AG04450 (cell line): ENCODE data around the gene ZNF175. TPM values are rescaled to one million over a fixed set of nuclear protein-coding genes. Genes with fewer than 3 reads are reported as not detected.

ENCODE experiments used
- CTCF ChIA-PET: fragments of 300-600, 350-600 bp; formaldehyde crosslinking; extraction: SDS; loops from one replicate; lab custom pipeline; 2022; ENCODE audit warnings: antibody characterized with exemption, inconsistent platforms; lab: Charles Lee
- POLR2A ChIA-PET: fragments of 350-600 bp; formaldehyde crosslinking; extraction: SDS; loops from one replicate; lab custom pipeline; 2021; ENCODE audit warnings: antibody characterized with exemption, inconsistent platforms; lab: Yijun Ruan, JAX
- DNase-seq: peaks from one replicate; pipeline ENCODE4 v3.0.0-alpha.2; 2011; ENCODE audit warnings: low read depth, low spot score
- H3K27ac ChIP-seq: one replicate; pipeline ENCODE4 v1.5.1; 2012; ENCODE audit warnings: low read depth, low read length, control low read depth
- H3K27me3 ChIP-seq: one replicate; pipeline ENCODE4 v1.6.0; 2012; ENCODE audit warnings: low read length; ENCODE audit not compliant: control insufficient read depth, insufficient read depth
- H3K4me3 ChIP-seq: 2 replicates; pipeline ENCODE4 v1.5.1; 2011; ENCODE audit warnings: mild to moderate bottlenecking, low read depth, low read length, control low read depth
- H3K9me3 ChIP-seq: 2 replicates; pipeline ENCODE4 v1.5.1; 2012; ENCODE audit warnings: low read length; ENCODE audit not compliant: control insufficient read depth, insufficient read depth
- CTCF ChIP-seq: IDR thresholded peaks from 2 replicates; pipeline ENCODE4 v1.5.1; 2011; ENCODE audit warnings: low read depth, low read length, control low read depth, inconsistent platforms
- polyA plus RNA-seq: library from polyadenylated mRNA; depleted of rRNA; stranded (reverse); fragments of >200 nt; gene quantifications from 2 replicates; pipeline ENCODE4 v1.2.3, GENCODE V29; 2011

Gene ZNF175
- polyA plus RNA-seq, 1 experiment: 6.4 TPM

GRCh38 chr19:51607077-51607476 is 36.0 kb downstream of the ZNF175 start:
- DNase-seq: no peak
- TF ChIP-seq CTCF: no peak
- H3K4me3 ChIP-seq: no peak overlapping the region
- H3K27ac ChIP-seq: no peak overlapping the region
- H3K9me3 ChIP-seq: no peaks in the 10 kb centered on the region; the same call in 1 of the 2 replicates
- CTCF ChIA-PET: interaction anchor here (0.9 to 3.5 kb wide), 3 partner anchors 44 to 53 kb away, joined by 3 to 23 read pairs (median 19); no protein-coding TSS in a partner anchor
- peaks cover 4% of the 10 kb centered on the region for H3K27me3 ChIP-seq
- POLR2A ChIA-PET: no interaction called here

- TF ChIP-seq CTCF: peak; percentile 84
- POLR2A ChIA-PET: no interaction called here
- peaks cover 4% of the 10 kb centered on the region for H3K27me3 ChIP-seq
- CTCF ChIA-PET: interaction anchor here (0.7 to 3.5 kb wide), 15 partner anchors 10 to 170 kb away, joined by 3 to 23 read pairs (median 4); partner anchors contain the start of gene FPR1
- peak; percentile 38 for DNase-seq
- no peaks in the 10 kb centered on the region for H3K9me3 ChIP-seq
- no peak overlapping the region for H3K27ac ChIP-seq
- no peak overlapping the region for H3K4me3 ChIP-seq
These were observed 37.0 kb downstream of the ZNF175 start for GRCh38 chr19:51607920-51608562.

- ChIA-PET POLR2A (no interaction called here), CTCF (interaction anchor here (1.0 kb wide), 1 partner anchor 46 kb away, joined by 3 read pairs; no protein-coding TSS in a partner anchor)
- Histone ChIP-seq H3K9me3 (no peaks in the 10 kb centered on the region), H3K27me3 (no peaks in the 10 kb centered on the region), H3K4me3 (no peak overlapping the region), H3K27ac (no peak overlapping the region)
- no peak for DNase-seq
- TF ChIP-seq CTCF: no peak
These were observed 39.5 kb downstream of the ZNF175 start for GRCh38 chr19:51610576-51610975.

GRCh38 chr19:51614789-51615188 is 43.7 kb downstream of the ZNF175 start:
- CTCF ChIA-PET: interaction anchor here (0.5 to 1.6 kb wide), 3 partner anchors 42 to 193 kb away, joined by 3 to 5 read pairs (median 4); no protein-coding TSS in a partner anchor
- no peak for DNase-seq
- Histone ChIP-seq H3K4me3 (no peak overlapping the region), H3K9me3 (no peaks in the 10 kb centered on the region), H3K27ac (no peak overlapping the region), H3K27me3 (no peaks in the 10 kb centered on the region)
- POLR2A ChIA-PET: no interaction called here
- TF ChIP-seq CTCF: no peak

- H3K27ac ChIP-seq: no peak overlapping the region
- no peaks in the 10 kb centered on the region for H3K27me3 ChIP-seq
- CTCF ChIA-PET: interaction anchor here (1.6 kb wide), 1 partner anchor 41 kb away, joined by 4 read pairs; no protein-coding TSS in a partner anchor
- H3K9me3 ChIP-seq: no peaks in the 10 kb centered on the region
- no peak overlapping the region for H3K4me3 ChIP-seq
- POLR2A ChIA-PET: no interaction called here
- TF ChIP-seq CTCF: no peak
- no peak for DNase-seq
These were observed 44.9 kb downstream of the ZNF175 start for GRCh38 chr19:51615991-51616390.
